Activated CD8-positive, alpha-beta memory T cell treated with anti-CD3 and anti-CD28 coated beads, Interleukin-2, amount 50 U/mL, for 4 hours (primary cell): ENCODE results near the gene LRRFIP1.
A peak's percentile ranks its signal among the peaks of the same experiment; 100 is the strongest.
"Not testable (repeated sequence)": the region's sequence is repeated elsewhere in the genome, so short reads cannot be mapped to it uniquely, and the experiment has no call there.

Experiments
- DNase-seq: peaks from one replicate; pipeline ENCODE4 v3.0.0-alpha.2; 2020

LRRFIP1 gene

DNA sequence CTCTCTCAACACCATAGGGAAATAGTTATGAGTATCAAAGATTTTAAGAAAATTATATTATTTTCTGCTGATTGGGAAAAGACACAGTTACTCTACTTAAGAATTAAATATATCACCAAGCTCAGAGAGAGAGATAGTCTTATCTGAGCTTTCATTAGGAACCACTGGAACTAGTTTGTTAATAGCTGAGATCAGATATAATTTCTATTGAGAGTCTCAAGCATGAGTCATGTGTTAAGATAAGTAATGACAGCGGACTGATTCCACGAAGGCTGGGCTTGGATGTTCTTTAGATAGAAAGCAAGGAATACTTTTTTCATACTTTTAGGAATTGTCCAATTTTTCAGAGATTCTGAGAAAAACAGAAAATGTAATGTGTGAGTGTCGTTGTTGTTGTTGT lies 126.8 kb downstream of the LRRFIP1 start:
- DNase-seq = no peak

- no peak for DNase-seq
Observed at GRCh38 chr2:237754626-237755248, 127.3 kb downstream of the LRRFIP1 start.

GRCh38 chr2:237757616-237758015 lies 130.2 kb downstream of the LRRFIP1 start:
- no peak for DNase-seq

DNA sequence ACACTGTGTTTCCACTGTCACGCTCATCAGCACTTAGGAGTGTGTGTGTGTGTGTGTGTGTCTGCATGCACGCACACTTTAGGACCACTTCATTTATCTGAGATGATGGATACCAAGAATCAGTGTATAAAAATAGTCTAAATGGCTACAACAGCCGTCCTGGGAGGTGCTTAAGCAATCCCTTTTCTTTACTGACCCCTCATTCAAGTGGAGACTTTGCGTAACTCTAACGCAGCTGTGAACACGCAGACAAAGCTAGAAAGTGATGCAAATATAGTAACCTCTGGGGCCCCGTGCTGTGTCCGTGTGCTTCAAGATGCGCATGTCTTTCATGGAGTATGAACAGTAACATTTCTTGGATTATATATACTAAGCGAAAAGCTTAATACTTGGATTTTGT lies 130.8 kb downstream of the LRRFIP1 start:
- no peak for DNase-seq

GRCh38 chr2:237759176-237759575 lies 131.8 kb downstream of the LRRFIP1 start:
- DNase-seq = no peak

DNA sequence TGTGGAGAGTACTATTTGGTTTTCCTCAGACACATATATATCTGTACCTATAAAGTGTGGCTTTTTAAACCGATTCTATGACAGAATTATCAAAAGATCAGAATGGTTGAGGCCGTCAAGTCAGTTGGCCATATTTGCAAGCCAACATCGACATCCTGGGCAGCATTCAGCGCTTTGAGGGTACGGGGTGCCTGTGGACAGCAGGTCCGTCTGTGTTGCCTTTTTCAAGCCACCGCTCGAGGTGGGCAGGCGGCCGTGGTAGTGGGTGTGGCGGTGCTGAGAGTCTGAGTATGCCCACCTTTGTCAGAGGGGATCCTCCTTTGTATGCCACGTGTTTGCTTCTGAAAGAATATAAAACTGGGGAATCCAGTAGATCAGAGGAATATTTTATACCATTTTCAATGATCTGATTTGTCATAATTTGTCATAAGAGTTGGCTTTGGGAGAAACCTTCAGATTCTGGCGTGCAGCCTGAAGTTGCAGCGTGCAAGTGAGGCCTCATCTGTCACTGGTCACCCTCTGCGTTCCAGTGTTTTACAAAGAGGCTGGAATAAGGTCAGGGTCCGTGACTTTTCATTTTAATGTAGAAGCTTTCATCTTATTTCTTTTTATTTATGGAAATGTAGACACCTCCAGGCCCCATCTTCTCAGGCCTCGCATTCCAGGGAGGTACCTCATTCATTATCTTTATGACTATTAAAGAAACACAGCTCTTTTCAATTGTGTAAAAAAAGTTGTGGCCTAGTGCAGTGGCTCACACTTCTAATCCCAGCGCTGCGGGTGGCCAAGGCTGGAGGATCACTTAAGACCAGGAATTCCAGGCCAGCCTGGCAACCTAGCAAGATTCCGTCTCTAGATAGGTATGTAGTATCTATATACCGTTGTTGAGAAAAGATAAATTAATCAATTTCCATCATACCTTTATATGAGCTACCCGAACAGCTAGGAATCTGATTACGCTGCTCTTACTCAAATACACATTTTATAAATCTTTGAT lies 133.4 kb downstream of the LRRFIP1 start:
- DNase-seq = no peak

- DNase-seq = not testable (repeated sequence)
Observed at GRCh38 chr2:237762291-237763182, 135.2 kb downstream of the LRRFIP1 start.

GRCh38 chr2:237763812-237764211 lies 136.4 kb downstream of the LRRFIP1 start:
- no peak for DNase-seq

DNA sequence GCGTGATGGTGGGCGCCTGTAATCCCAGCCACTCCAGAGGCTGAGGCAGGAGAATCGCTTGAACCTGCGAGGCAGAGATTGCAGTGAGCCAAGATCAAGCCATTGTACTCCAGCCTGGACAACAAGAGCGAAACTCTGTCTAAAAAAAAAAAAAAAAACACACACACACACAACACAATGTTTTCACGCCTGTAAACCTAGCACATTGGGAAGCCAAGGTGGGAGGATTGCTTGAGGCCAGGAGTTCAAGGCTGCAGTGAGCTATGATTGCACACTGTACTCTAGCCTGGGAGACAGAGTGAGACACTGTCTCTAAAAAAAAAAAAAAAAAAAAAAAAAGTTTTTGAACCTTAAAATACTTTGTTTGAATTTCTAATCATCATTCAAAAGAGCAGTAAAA lies 137.7 kb downstream of the LRRFIP1 start:
- not testable (repeated sequence) for DNase-seq

DNA sequence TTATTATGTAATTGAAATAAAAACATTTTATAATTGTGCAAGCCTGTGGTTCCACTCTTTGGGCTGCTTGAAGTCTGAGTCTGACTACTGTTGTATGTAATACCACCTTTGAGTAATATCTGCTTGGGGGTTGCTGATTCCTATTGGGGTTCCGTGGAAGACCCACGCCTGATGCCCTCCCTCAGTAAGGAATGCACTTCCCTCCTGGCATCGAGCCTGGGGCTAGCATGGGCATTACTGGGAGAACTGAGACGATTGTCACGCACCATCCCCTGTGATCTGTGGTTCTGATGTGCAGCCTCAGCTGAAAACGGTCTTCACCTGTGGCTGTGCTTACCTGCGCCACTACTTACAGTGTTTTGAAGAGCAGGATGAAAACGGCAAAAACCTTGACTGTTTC lies 138.5 kb downstream of the LRRFIP1 start:
- DNase-seq = no peak

GRCh38 chr2:237766340-237766739 lies 139.0 kb downstream of the LRRFIP1 start:
- no peak for DNase-seq

- DNase-seq = no peak
Observed at GRCh38 chr2:237772513-237772912, 145.1 kb downstream of the LRRFIP1 start.

GRCh38 chr2:237773826-237774225 lies 146.4 kb downstream of the LRRFIP1 start:
- no peak for DNase-seq

GRCh38 chr2:237774811-237775553 lies 147.6 kb downstream of the LRRFIP1 start:
- peak; percentile 36 for DNase-seq

DNA sequence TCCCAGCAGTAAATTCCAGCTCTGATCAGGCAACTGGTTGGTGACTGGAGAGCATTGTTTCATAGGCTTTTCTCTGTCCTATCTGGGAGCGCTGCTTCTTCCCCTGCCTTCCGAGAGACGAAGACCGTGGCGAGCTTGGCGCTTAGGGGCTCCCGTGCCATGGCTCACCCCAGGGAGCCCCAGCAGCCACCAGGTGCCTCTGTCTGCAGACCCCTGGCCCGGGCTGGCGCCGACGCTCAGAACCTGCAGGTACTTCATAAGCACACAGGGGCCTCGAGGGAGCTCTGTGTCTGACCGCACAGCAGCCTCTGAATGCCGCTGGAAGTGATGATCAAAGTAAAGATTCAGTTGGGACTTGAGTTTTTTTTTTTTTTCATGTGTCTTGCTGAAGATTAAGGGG lies 152.1 kb downstream of the LRRFIP1 start:
- no peak for DNase-seq

DNA sequence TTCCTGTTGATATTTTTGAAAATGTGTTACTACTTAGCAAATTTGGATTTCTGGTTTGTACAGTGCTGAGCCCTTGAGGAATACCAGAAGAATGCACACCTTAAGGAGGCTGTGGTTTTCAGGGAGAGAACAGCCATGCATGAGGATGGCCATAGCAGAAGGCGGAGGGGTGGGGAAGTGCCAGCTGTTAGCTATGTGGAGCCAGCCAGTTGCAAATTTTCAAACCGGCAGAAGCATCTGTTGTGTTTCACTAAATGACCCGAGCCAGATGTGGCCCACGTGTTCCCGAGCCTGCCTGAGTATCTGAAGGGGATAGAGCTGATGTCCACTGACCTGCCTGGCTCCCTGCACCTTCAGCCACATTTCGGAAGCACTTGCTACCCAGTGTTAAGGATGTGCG lies 154.8 kb downstream of the LRRFIP1 start:
- no peak for DNase-seq

- DNase-seq = not testable (repeated sequence)
Observed at GRCh38 chr2:237783678-237784077, 156.3 kb downstream of the LRRFIP1 start.

GRCh38 chr2:237786936-237787335 lies 159.5 kb downstream of the LRRFIP1 start:
- no peak for DNase-seq

- DNase-seq = no peak
Observed at GRCh38 chr2:237790353-237790752, 163.0 kb downstream of the LRRFIP1 start.

DNA sequence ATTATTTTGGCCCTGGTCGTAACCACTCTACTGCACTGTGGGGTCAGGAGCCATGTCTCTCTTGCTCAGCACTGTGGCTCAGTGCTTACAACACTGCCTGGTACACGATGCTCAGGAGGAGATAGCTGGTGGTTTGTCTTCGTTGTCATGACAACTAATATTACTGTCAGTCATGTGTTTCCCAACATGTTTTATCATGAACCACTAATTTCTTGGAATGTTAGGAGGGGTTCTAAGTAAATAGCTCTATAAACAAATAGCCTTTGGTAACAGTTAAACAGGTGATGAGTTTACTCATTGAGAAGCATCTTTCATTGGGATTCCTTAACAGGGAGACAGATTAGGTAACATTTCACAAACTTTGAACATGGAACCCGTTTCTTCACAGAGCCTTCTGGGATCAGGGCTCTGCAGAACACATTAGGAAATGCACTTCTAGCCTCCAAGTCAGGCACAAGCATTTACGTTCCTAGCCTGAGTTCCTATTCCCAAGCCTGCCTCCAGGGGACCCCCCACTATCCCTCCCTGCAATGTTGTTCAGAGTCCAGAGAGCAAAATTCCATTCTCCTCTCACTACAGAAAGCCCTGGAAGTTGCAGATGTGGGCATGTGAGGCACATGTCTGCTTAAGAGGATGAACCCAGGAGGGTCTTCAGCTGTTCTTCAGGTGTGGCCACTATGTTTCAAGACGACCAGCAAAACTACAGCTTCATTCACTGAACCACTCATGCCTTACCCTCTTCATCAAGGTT lies 164.8 kb downstream of the LRRFIP1 start:
- no peak for DNase-seq

- DNase-seq = no peak
Observed at GRCh38 chr2:237797253-237797652, 169.9 kb downstream of the LRRFIP1 start.
